GM11168 (cell line): ENCODE measurements around the gene MORN3.
"Not testable (repeated sequence)": the region's sequence is repeated elsewhere in the genome, so short reads cannot be mapped to it uniquely, and the experiment has no call there.

Source experiments
- in situ Hi-C: fragments of 300-500 bp; cut with MboI; formaldehyde crosslinking; loops from one replicate; pipeline ENCODE4 v1.12.0; 2022; ENCODE audit warnings: low sequenced_read_pairs; ENCODE audit not compliant: unreplicated experiment

The MORN3 gene

GRCh38 chr12:121669521-121669900 lies at the start of gene MORN3:
Gene MORN3 (minus strand): TSS chr12:121669654. CDS start chr12:121669483, 171 bp downstream.
- in situ Hi-C loops: no loop called here

- in situ Hi-C loops: no loop called here
Observed at GRCh38 chr12:121718653-121719239, 49.3 kb upstream of the MORN3 start.

DNA sequence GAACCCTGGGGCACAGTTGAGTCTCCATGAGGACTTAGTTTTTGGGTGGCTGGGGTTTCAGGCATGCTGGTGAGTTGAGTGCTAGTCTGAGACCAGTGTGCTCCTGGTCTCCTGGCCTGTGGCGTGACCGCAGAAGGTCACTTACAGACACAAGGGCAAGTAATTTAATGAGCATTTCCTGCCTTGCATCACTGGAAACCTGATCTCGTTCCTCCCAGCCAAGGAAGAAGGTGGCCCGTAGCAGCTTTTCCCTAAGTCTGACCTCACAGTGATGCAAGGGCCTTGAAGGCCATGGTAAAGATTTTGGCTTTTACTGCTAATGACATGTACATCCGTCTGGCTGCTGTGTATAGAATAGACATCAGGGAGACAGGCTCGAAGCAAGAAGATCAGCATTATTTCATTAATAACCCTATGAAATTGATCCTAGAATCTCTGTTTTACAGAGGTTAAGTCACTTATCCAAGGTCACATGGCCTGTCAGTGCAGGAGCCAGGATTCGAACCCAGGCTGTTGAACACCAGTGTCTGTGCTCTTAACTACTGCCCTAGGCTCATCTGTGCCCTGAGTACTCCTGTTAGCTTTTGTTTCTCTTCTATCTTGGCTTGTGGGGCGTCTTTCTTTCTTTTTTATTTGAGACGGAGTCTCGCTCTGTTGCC lies 47.7 kb upstream of the MORN3 start:
- in situ Hi-C loops: no loop called here

- in situ Hi-C loops: no loop called here
Observed at GRCh38 chr12:121715862-121716435, 46.5 kb upstream of the MORN3 start.

GRCh38 chr12:121715055-121715454 lies 45.6 kb upstream of the MORN3 start:
- in situ Hi-C loops: not testable (repeated sequence)

GRCh38 chr12:121713793-121714192 lies 44.3 kb upstream of the MORN3 start:
- in situ Hi-C loops: no loop called here

- in situ Hi-C loops: no loop called here
Observed at GRCh38 chr12:121713257-121713777, 43.9 kb upstream of the MORN3 start.

DNA sequence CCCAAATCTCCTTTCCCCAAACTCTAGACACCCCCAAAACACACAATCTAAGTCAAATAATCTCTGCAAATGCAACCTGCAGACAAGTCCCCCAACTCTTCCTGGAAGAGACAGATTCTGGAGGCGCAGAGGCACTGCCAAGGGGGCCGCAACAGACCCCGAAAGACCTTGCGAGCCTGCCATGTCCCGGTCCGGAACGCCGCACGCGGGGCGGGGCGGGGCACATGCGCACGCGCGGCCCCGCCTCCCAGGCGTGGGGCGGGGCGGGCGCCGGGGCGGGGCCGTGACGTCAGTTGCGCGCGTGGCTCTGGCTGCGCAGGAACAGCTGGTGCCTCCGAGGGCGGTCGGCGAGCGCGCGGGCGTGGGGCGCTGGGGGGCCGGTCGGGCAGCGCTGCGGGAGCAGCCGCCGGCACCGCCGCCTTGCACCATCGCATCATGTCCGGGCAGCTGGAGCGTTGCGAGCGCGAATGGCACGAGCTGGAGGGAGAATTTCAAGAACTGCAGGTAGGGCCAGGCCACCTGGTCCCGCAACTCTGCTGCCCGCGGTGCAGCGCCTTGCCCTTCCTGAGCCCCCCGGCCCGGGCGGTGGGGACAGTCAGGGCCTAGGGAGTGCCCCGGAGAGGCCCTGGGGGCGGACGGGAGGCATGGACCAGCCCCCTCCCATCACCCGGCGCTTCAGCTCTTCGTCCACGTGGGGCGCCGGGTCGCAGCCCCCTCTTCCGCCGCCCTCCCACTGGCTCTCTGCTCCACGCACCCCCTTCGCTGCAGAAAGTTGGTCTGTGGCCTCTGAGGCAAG lies 43.2 kb upstream of the MORN3 start, which contains the start of gene TMEM120B:
Gene TMEM120B, plus strand, starts transcription at position 292 of the 796 bp plus-strand sequence. Its CDS starts 144 bp downstream, at position 436.
- in situ Hi-C loops: no loop called here

DNA sequence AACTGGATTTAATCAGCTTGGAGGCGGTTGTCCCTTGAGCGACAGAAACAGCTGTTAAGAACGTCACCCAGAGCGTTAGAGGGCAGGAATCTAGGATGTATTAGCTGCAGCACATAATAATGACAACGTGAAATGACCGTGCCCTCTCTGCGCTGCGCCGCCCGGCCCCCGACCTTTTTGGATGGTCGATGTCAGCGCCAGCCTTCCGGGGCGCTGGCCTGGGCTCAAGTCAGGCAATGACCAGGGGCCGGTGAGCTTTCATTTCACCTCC lies 42.7 kb upstream of the MORN3 start:
- in situ Hi-C loops: no loop called here

GRCh38 chr12:121711361-121712189 lies 42.1 kb upstream of the MORN3 start:
- in situ Hi-C loops: no loop called here

DNA sequence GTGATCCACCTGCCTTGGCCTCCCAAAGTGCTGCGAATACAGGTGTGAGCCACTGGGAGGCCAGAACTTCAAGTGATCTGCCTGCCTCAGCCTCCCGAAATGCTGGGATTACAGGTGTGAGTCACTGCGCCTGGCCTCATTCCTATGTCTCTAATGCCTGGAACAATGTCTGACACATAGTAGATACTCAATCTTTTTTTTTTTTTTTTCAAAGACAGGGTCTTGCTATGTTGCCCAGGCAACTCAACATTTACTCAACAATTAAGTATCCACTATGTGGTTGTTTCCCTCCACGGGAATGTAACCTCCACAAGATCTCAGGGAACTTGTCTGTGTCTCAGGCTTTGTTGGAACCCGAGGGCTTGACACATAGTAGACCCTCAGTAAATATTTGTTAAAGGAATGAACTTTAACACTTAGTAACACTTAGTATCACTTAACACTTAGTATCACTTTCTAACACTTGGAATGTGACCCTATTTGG lies 40.1 kb upstream of the MORN3 start:
- in situ Hi-C loops: no loop called here

- in situ Hi-C loops: not testable (repeated sequence)
Observed at GRCh38 chr12:121709064-121709424, 39.6 kb upstream of the MORN3 start.

DNA sequence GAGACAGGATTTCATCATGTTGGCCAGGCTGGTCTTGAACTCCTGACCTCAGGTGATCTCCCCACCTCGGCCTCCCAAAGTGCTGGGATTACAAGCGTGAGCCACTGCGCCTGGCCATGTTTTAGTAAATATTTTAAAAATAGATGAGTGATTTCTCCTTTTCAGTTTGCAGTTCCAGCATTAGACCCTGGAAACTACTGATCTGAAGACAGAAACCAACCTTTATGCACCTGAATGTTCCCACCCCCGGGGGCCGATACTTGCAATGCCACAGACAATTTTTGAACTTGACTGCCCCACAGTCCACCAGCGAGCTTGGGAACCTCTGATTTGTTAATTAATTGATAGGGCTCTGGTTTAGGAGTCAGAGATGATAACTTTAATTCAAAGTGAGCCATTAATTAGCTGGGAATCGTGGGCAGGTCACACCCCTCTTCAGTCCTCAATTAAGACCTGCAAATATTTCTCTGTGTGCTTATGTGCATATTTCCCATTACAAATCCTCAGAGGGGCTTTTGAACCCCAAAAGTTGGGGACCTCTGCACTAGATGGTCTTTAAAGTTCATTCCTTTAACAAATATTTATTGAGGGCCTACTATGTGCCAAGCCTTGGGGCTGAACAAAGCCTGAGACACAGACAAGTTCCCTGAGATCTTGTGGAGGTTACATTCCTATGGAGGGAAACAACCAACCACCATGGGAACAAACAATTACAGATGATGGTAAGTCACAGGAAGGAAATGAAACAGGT lies 39.0 kb upstream of the MORN3 start:
- in situ Hi-C loops: no loop called here

DNA sequence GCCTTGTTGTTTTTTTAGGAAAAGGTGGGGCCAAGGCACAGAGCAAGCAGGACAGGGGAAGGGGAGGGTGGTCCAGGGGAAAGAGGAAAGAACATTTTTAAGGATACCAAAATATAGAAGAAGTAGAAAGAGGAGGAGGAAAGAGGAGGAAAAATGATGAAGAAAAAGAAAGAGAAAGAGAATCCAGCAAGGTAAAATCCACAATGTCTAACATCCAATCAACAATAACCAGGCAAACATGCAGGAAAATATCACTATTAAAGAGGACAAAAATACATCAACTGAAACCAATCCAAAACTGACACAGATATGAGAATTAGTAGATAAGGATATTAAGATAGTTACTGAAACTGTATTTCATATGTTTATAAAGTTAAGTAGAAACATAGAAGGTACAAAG lies 36.1 kb upstream of the MORN3 start:
- in situ Hi-C loops: no loop called here

DNA sequence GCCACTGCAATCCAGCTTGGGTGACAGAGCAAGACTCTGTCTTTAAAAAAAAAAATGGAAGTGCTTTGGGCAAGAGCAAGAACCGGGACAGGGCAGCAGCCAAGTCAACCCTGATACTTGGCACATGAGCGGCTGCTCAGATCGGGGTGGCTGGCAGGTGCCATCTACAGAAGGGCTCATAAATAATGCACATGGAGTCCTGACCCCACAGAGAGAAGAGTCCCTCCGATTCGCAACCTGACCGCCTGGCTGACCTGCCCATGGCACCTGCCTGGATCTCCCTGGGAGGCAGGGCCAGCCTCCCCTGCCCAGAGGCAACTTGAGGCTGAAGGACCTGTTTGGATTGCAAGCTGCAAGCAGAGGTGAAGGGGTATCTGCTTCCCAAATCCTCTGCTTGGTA lies 33.5 kb upstream of the MORN3 start:
- in situ Hi-C loops: no loop called here

DNA sequence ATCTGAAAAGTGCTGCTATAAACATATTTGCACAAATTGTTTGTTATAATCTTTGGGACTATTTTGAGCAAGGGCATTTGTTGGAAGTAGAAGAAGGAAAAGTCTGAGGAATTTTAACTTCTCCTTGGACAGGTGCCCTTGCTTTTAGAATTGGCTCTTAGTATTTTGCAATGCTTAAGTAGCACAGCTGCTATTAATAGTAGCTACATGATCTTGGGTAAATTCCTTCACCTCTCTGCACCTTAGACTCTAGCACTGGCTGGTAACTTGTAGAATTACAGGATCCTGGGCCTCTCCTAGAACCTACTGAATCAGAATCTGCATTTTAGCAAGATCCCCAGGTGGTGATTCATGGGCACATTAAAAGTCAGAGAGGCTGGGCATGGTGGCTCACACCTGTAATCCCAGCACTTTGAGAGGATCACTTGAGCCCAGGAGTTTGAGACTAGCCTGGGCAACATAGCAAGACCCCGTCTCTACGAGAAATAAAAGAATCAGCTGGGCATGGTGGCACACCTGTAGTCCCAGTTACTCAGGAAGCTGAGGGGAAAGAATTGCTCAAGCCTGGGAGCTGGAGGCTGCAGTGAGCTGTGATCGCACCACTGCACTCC lies 32.3 kb upstream of the MORN3 start:
- in situ Hi-C loops: no loop called here

DNA sequence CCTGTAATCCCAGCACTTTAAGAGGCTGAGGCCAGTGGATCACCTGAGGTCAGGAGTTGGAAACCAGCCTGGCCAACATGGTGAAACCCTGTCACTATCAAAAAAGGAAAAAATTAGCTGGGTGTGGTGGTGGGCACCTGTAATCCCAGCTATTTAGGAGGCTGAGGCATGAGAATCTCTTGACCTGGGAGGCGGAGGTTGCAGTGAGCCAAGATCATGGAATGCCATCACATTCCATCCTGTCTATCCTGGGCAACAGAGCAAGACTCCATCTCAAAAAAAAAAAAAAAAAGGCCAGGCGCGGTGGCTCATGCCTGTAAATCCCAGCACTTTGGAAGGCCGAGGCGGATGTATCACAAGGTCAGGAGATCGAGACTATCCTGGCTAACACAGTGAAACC lies 28.4 kb upstream of the MORN3 start:
- in situ Hi-C loops: loop anchor here (10.0 kb wide), 1 partner anchor 97 kb away; the partner anchor contains the start of gene RHOF

DNA sequence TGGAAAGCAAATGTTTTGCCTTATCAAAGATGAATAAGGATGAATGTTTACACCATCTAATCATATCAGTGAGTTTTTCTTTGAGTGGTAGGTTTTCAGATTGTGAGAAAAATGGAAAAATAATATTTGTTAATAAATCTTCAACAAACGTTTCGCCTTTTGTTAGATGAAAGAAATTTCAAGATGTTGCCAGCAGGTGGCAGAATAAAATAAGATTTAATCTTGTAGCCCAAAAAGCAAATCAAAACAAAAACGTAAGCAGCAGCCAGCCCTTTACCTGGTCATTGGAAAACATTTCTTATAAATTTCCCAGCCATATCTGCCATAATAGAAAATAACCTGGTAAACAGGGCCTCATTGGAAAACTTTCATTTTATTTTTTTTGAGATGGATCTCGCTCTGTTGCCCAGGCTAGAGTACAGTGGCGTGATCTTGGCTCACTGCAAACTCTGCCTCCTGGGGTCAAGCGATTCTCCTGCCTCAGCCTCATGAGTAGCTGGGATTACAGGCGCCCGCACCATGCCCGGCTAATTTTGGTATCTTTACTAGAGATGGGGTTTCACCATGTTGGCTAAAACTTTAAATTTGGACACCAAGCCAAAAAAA lies 27.7 kb upstream of the MORN3 start:
- in situ Hi-C loops: loop anchor here (10.0 kb wide), 1 partner anchor 98 kb away; the partner anchor contains the start of gene RHOF
